Ramos (cell line): Measurements from ENCODE around the gene ST3GAL3.

Source experiments
- in situ Hi-C: fragments of 300-500 bp; cut with MboI; formaldehyde crosslinking; loops from one replicate; pipeline ENCODE4 v1.14.3; 2022; ENCODE audit warnings: low sequenced_read_pairs; ENCODE audit not compliant: unreplicated experiment

ST3GAL3 gene

DNA sequence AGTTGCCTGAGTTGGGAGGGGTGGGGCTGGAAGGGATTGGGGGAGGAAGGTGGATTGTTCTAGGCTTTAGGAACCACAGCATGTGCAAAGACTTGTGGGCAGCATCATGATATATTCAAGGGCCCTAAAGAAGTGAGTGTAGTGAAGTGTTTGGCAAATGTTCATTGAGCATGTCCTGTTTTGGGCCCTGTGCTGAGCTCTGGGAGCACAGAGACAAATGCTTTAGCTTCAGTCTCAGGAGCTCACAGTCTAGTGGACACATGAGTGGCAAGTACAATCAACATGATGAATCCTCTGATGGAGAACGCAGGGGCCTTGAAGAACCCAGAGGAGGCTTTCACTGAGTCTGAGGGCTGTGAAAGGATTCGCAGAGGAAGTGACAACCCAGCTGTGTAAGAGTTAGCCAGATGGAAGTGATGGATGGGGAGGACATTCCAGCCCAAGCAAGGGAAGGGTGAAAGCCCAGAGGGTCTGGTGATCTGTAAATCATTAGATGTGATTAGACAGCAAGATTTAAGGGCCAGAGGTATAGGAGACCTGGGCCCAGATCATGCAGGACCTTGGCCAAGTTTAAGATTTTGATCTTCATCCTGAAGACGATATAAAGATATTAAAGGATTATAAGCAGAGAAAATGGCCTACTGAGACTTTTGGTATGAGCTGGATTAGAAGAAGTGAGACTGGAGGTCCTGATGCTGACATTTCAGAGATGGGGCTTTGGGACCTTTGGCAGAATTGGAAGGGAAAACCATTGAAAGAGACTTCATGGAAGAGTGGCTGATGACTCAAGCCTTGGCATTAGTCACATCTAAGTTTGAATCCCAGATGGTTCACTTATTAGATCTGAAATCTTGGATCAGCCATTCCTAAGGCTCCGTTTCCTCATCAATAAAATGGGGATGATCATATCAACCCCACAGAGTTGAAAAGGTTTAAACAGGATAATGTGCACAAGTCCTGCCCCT lies 244.0 kb downstream of the ST3GAL3 start:
- in situ Hi-C loops, result no loop called here

GRCh38 chr1:43952731-43953346 lies 245.5 kb downstream of the ST3GAL3 start:
- in situ Hi-C loops, result no loop called here

DNA sequence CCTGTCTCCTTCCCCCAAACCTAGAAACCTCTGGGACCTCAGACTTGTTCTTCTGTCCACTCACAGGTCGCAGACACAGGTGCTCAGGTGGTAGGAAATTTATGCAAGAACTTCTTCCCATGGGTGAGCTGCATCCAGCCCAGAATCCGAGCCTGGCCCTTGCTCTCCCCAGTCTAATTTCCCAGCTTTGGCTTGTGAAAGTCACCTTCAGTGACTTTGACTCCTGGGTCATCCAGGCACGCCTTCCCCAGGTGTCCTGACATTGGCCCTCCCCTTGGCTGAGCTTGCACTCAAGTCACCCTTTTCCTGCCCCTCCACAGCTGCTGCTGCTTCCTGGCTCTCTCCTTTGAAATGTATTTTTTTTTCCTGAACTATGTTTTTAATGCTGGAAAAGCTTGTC lies 246.0 kb downstream of the ST3GAL3 start:
- in situ Hi-C loops, result no loop called here

- in situ Hi-C loops, result no loop called here
These were observed 246.7 kb downstream of the ST3GAL3 start for GRCh38 chr1:43954036-43954435.

GRCh38 chr1:43956234-43956633 lies 248.9 kb downstream of the ST3GAL3 start:
- in situ Hi-C loops, result no loop called here

DNA sequence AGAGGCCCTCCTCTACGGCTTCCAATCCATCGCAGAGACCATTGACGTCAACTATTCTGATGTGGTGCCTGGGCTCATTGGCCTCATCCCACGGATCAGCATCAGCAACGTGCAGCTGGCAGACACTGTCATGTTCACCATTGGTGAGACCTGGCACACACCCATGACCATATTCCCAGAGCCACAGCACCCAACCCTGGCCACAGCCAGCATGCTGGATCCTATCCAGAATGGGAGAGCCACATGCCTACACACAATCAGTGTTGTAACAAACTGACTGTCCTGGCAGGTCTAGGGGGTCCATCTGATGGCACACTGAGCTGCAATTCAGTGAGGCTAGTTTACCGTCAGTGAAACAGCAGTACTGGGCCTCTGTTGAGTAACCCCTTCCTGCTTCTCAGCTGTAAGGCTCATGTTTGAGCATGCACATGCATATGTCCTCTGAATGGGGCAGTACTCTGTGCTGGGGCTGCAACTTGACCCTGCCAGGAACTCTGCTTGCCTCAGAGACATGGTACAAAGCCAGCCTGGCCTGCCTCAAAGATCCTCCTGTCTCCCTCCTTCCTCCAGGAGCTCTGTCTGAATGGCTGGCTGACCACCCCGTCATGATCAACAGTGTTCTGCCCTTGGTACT lies 250.2 kb downstream of the ST3GAL3 start:
- in situ Hi-C loops, result no loop called here

GRCh38 chr1:43958351-43959255 lies 251.3 kb downstream of the ST3GAL3 start:
- in situ Hi-C loops, result no loop called here

DNA sequence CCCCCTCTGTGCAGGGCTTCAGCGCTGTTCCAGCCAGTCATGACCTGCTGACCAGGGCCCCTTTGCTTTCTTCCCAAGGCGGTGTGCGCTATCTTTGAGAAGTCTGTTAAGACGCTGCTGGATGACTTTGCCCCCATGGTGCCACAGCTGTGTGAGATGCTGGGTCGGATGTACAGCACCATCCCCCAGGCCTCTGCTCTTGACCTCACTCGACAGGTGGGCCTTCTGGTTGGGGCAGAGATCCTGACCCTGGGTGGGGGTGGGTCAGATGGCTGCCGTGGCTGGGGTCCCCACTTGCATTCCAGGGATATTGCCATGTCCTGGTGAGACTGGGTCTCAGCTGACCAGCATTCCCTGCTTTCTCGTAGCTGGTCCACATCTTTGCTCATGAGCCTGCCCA lies 253.5 kb downstream of the ST3GAL3 start:
- in situ Hi-C loops, result no loop called here

- in situ Hi-C loops, result no loop called here
These were observed 254.4 kb downstream of the ST3GAL3 start for GRCh38 chr1:43961692-43962091.

DNA sequence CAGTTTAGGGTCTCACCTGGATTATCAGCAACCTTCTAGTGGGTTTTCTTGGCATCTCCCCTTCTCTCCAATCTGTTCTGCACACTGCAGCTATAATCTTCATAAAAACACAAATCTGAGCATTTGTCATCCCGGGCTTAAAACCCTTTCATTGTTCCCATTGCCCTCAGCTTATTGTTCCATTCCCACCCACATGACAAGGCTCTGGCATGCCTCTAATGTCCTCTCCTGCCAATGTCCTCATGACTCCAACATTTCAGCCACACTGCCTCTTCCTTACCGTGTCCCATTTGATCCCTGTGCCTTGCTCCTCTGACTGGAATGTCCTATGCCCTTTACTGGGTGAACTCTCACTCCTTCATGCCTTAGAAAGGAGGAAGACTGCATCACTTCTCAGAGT lies 255.0 kb downstream of the ST3GAL3 start:
- in situ Hi-C loops, result no loop called here

GRCh38 chr1:43963006-43963405 lies 255.7 kb downstream of the ST3GAL3 start:
- in situ Hi-C loops, result no loop called here

DNA sequence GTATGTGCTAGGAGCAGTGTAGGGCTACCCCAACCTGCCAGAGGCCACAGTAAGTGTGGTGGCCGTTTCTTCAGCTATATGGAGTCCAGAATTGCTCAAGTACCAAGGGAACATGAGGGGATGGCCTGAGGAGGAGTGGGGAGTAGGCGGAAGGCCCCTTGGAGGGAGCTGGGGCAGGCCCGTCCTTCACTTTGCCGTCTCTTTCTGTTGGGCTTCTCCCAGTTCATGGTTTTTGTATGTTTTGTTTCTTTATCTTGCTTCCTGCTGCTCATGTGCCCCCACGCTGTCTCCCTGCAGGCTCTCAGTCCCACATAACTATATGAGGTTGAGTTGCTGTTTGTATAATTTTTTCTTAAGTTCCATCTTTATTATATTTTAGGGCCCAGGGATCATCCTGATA lies 256.6 kb downstream of the ST3GAL3 start:
- in situ Hi-C loops, result no loop called here

- in situ Hi-C loops, result no loop called here
These were observed 258.0 kb downstream of the ST3GAL3 start for GRCh38 chr1:43965316-43965715.

- in situ Hi-C loops, result no loop called here
These were observed 261.1 kb downstream of the ST3GAL3 start for GRCh38 chr1:43968348-43968948.

DNA sequence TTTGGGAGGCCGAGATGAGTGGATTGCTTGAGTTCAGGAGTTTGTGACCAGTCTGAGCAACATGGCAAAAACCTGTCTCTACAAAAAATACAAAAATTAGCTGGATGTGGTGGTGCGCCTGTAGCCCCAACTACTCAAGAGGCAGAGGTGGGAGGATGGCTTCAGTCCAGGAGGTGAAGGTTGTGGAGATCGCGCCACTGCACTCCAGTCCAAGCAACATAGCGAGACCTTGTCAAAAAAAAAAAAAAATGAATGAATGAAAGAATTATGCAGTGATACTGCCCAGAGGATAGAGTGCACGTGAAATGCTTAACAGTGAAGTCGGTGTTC lies 262.0 kb downstream of the ST3GAL3 start:
- in situ Hi-C loops, result no loop called here

GRCh38 chr1:43969746-43970466 lies 262.6 kb downstream of the ST3GAL3 start, which contains the start of gene DPH2:
DPH2 (plus strand) TSS chr1:43970010; CDS start chr1:43970176, 166 bp downstream.
- in situ Hi-C loops, result no loop called here

DNA sequence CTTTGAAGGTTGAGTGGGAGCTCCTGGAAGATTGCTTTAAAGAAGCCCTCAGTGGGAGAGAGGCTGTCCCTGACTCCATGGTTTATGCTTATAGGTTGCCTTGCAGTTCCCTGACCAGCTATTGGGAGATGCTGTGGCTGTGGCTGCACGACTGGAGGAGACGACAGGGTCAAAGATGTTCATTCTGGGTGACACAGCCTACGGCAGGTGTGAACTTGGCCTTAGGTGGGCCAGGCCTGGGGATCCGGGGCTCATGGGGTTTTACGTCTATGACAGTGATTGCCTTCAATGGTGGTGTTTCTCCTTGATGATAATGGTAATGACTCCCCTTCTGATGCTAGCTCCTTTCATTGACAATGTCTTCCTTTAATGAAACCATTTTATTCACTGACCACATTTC lies 263.2 kb downstream of the ST3GAL3 start:
- in situ Hi-C loops, result no loop called here

- in situ Hi-C loops, result no loop called here
These were observed 263.6 kb downstream of the ST3GAL3 start for GRCh38 chr1:43970911-43971310.

GRCh38 chr1:43971336-43971980 lies 264.1 kb downstream of the ST3GAL3 start:
- in situ Hi-C loops, result no loop called here
